Right ventricle myocardium superior (tissue), 1 donor: Measurements from ENCODE around the gene ESPN. TPM values are rescaled to one million over a fixed set of nuclear protein-coding genes. Genes with fewer than 3 reads are reported as not detected.
A peak's percentile ranks its signal among the peaks of the same experiment; 100 is the strongest.
"Not testable (repeated sequence)": the region's sequence is repeated elsewhere in the genome, so short reads cannot be mapped to it uniquely, and the experiment has no call there.

Experiments used
- ATAC-seq: fragments of 200-7000 bp; cut with Tn5 transposase; one replicate; pipeline ENCODE4 v1.9.1; 2020; ENCODE audit warnings: mild to moderate bottlenecking; ENCODE audit not compliant: poor library complexity
- DNase-seq: peaks from one replicate; pipeline ENCODE4 v3.0.0-alpha.2; 2020
- intact Hi-C: fragments of 100-400 bp; cut with DNase I; formaldehyde crosslinking; loops from one replicate; pipeline ENCODE4 v1.11.2; 2022
- total RNA-seq: library from RNA; stranded (reverse); fragmentation: NEBNext Ultra II Directional; extraction: Animal tissue kit (Norgen Biotek cat#: 25700); gene quantifications from one replicate; pipeline ENCODE4 v1.2.1, GENCODE V29; 2021
- donor health status: DM: no; HTN: yes; CAD: no; lungs with severe emphysema.

ESPN gene
- total RNA-seq, 1 donor from 2014 or later: 0.56 TPM

DNA sequence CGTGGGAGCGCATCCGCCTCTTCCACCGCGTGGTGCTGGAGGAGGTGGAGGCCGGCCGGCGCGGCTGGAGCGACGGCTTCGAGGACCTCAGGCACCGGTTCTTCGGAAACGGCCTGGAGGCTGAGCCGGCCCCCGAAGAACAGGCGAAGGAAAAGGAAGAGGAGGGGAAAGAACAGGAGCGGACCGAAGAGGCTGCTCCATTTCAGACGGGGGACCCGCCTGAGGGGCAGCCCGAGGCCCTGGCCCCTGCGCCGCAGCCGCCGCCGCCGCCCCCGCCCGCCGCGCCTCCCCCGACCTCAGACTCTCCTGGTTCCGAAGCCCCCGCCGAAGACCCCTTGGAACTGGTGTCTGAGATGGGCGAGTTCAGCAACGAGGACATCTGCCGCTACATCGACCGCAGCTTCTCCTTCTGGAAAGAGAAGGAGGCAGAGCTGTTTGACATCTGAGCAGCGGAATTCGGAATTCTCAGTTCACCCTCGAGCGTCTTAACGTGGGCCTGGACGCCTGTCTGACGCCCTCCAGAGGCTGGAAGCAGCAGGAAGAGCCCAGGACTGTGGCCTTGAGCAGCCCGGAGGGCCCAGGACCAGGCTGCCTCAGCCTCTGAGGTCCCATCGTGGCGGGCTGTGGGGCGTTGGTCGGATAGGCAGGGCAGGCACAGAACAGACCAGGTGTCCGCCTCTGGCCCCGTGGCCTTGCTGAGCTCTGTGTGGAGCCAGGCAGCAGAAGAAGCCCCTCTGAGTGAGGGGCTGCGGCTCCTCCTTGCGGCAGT lies 31.4 kb downstream of the ESPN start:
- DNase-seq, ATAC-seq, intact Hi-C loops: not testable (repeated sequence)

DNA sequence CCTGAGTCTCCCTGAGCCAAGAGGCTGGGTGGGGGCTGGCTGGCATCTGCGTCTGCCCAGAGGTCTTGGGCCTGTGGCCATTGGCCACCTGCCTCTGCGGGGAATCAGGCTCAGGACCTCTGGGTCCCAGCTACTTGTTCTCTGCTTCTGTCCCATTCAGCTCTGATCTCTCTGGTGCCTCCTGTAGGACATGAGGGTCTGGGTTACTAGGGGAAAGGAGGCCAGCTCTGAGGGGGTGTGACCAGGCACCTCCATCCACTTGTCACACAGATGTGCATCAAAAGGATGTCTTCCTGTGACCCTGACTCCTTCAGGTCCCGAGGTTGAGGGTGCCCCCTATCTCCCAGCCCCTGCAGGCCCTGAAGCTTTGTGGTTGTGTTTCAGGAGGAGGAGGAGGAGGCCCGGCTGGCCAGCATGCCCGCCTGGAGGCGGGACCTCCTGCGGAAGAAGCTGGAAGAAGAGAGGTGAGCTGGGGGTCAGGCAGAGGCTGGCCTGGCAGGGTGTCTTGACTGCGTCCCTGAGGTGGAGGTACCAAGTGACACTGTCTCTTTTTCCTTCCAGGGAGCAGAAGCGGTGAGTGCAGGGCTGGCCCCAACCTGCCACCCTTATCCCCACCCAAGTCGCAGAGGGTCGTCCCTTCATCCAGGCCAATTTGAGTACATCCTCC lies 32.4 kb downstream of the ESPN start:
- no peak for DNase-seq
- no peak for ATAC-seq
- intact Hi-C loops: no loop called here

DNA sequence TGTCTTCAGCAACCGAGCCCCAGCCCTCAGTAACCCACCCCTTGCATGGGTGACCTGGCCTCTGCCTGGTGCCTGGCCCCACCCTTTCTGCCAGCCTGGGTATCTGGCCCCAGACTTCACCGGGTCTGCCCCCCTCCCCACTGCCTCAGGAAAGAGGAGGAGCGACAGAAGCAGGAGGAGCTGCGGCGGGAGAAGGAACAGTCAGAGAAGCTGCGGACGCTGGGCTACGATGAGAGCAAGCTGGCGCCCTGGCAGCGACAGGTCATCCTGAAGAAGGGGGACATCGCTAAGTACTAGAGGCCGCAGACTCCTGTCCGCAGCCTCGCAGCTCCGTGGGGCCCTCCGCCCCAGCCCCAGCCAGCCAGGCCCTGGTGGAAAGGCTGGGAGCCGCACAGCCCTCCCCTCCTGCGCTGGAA lies 35.3 kb downstream of the ESPN start:
- peak; percentile 14 for ATAC-seq
- intact Hi-C loops: no loop called here
- DNase-seq: no peak

- intact Hi-C loops: no loop called here
- DNase-seq (no peak), ATAC-seq (peak; percentile 10)
Measured at GRCh38 chr1:6460301-6461050, 35.9 kb downstream of the ESPN start.

- intact Hi-C loops: no loop called here
- no peak for DNase-seq
- ATAC-seq: peak; percentile 9
Measured at GRCh38 chr1:6461051-6461530, 36.5 kb downstream of the ESPN start.

DNA sequence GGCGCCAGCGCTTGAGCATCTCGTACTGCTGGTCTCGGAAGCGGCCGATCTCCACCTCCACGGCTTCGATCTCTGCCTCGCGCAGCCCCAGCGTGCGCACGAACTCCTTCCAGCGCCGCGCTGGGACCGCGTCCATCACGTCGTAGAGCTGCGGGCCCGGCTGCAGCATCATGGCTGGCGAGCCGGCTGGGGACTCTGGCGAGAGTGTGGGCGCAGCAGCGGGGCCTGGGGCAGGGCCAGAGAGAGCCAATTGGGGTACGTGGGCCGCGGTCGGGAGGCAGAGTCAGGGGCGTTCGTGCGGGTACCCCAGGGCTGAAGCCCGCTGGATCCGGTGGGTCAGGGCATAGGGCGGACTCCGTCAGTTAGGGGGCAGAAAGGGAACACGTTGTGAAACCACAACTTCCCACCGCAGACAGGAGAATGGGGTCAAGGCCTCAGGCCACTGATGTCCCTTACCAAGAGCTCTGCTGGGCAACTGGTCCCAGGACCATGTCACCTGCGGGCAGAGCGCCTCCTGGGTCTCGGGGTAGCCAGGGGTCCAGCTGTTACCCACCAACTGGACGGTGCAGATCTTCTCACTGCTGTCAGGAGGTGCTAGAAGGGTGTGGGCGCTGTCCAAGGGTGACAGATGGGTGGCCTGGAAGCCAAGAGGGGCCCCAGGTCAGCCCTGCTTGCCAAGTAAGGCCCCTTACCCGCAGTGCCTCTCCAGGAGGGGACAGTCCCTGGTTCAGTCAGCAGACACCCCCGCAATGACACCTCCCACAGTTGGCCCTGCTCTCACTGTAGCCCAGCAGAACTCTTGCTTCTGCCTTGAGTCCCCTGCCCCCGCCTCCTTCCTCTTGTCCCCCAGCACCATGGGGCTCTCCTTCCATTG lies 37.2 kb downstream of the ESPN start:
- DNase-seq: no peak
- intact Hi-C loops: no loop called here
- no peak for ATAC-seq

GRCh38 chr1:6462412-6463119 lies 38.0 kb downstream of the ESPN start:
- intact Hi-C loops: no loop called here
- ATAC-seq (no peak), DNase-seq (no peak)

DNA sequence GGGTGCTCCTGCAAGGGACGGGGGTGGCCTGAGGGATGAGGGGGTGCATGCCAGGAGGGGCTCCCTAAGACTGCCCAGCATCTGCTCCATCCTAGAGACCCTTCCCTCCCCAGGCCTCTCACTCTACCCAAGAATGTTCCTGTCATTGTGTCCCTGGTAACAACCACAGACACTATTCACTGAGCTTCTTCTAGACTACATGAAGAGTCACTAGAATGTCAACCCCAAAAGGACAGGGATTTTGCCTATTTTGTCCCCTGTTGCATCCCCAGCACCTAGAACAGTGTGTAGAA lies 38.5 kb downstream of the ESPN start:
- intact Hi-C loops: no loop called here
- ATAC-seq (no peak), DNase-seq (no peak)

DNA sequence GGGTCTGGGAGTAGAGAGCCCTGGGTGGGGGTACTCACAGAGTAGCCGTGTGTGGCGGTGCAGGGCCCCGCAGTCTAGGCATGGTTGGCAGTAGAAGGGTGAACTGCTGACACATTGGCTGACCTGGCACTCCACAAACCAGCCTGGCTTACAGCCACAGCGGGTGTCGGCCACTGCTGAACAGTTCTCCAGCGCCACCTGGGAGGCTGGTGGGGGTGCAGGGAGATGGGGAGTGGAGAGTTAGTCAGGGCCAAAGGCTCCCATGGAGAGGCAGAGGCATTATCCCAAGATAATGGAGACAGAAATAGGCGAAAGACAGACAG lies 39.9 kb downstream of the ESPN start:
- peak; percentile 85 for DNase-seq
- ATAC-seq: peak; percentile 79
- intact Hi-C loops: no loop called here

- intact Hi-C loops: no loop called here
- DNase-seq (no peak), ATAC-seq (no peak)
Measured at GRCh38 chr1:6464915-6465314, 40.3 kb downstream of the ESPN start.

- DNase-seq: no peak
- intact Hi-C loops: no loop called here
- no peak for ATAC-seq
Measured at GRCh38 chr1:6465461-6466005, 41.0 kb downstream of the ESPN start.

GRCh38 chr1:6466023-6466422 lies 41.4 kb downstream of the ESPN start, which contains the start of gene TNFRSF25:
TNFRSF25 (minus strand) TSS chr1:6466173; CDS start chr1:6466107, 66 bp downstream.
- intact Hi-C loops: no loop called here
- DNase-seq: no peak
- no peak for ATAC-seq

- intact Hi-C loops: no loop called here
- DNase-seq: no peak
- ATAC-seq: no peak
Measured at GRCh38 chr1:6466751-6467150, 42.2 kb downstream of the ESPN start.

DNA sequence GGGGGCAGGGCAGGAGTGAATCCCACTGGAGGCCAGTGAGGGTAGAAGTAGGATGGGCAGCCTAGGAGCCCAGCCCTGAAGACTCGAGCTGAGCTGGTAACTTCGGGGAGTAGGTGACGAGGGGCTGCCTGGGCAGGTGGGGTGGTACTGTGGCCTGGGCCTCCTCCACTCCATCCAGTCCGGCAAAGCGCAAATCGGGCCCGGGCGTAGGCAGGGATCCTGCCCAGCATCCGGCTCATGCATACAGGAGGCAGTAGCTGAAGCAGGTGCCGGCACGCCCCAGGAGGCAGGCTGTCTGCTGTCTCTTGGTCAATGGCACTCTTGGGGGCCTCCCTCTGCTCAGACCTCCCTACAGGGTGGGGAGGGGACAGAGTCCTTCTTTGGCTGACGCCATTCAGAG lies 42.6 kb downstream of the ESPN start:
- ATAC-seq: no peak
- intact Hi-C loops: no loop called here
- DNase-seq: no peak

DNA sequence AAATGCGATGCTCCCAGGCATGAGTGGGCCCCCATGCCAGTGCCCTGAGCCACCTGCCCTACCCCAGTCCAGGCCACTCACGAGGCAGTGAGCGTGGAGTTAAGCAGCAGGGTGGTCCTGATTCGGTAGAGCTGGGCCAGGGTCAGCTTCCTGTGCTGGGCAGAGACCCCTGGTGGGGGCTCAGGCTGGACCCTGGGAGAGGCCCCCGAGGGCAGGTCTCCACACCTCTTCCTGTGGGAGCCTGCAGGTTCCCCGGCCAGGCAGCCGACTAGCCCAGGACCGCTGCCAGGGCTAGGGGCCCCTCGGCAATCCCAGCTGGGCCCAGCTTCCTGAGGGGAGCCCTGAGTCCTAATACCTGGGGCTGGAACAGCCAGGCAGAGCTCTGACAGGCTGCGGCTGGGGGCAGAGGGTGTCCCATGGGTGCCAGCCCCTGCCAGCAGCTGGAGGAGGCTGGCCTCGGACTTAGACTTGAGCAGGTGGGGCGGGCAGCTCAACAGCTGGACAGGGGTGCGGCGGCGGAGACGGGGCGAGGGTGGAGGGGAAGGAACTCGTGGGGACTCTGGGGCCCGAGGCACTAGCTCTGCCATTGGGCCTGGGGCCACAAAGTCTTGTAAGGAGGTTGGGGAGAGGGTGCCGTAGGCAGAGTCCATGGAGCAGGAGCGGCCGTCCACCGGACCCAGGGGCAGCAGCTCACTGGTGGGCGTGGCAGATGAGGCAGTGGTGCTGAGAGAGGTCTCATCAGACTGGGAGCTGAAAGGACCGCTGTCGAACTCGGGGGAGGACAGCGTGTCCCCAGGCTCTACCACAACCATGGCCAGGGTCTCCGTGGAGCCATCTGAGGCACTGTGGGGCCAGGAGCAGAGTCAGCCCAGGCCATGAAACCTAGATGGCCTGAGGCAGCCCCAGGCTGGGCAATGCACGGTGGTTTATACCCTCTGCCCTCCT lies 43.4 kb downstream of the ESPN start:
- intact Hi-C loops: no loop called here
- no peak for DNase-seq
- no peak for ATAC-seq

DNA sequence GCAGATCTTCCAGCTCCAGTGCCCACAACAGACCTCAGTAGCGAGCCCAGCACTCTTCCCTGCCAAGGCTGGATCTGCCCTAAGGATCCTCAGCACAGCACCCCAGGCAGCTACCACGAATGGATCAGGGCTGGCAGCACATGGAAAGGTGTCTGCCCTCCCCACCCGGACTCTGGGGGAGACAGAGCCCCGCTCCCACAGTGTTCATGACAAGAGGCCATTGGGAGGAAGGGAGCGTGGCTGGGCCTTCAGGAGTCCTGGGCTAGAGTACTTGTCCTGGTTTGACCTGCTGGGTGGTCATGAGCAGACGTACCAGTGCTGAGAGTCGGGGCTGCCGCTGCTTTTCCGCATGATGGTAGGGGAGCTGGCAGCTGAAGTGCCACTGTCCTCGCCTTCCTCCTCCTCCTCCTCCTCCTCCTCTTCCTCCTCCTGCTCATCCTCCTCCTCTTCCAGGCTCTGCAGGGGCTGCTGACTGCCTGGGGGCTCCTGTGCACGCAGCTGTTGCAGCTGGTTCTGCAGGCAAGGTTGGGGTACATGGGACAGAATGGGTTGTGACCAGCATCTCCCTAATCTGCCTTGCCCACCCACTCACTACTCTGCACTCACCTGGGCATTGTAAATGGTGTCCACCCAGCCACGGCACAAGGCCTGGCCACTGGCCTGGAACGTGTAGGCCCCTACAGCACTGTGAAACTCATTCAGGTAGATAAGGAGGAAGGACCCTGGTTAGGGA lies 44.3 kb downstream of the ESPN start:
- ATAC-seq (no peak), DNase-seq (no peak)
- intact Hi-C loops: no loop called here
